ENCODE results near the gene DDR2. TPM values are rescaled to one million over a fixed set of nuclear protein-coding genes. Genes with fewer than 3 reads are reported as not detected.

The DDR2 gene
- total RNA-seq, 1 experiment from 2014 or later, result 38.1 TPM

DNA sequence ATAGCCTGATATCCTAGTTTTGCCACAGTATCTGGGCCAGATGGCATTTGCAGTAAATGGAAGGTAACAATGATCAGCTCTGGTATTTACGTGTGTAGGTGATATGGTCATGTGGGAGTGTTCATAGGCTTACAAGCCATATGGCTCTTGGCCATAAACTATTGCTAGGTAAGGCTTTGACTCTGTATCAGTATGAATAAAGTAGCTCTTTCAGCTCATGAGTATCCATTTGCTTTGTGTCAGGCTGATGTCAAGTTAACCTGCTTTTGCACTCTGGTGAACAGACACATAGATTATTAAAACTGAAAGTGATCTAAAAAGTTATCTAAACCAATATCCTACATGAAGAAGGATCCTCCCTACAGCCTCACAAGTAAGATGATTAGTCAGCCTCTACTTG lies 69.0 kb downstream of the DDR2 start:
- Histone ChIP-seq H3K4me3 (no peak overlapping the region), H3K36me3 (peaks cover 39% of the 10 kb centered on the region), H3K9me3 (no peaks in the 10 kb centered on the region), H3K27me3 (no peaks in the 10 kb centered on the region)
- no peak for DNase-seq

DNA sequence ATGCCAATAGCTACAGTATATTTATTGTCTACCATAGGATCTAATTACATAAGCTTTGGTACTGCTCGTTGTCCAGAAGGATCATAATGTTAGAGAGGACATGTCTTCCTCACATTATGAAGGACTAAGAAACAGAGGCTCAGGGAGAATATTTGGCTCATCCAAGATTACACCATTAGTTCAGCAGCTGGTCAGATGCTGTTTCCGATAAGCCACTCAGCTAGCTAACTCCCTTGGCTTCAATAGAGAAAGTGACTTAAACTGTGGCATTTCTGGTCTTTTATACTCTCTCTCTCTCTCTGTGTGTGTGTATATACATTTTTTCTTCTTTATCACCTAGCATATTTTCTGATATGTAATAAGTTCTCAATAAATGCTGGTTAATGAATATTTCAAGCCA lies 70.4 kb downstream of the DDR2 start:
- Histone ChIP-seq H3K9me3 (no peaks in the 10 kb centered on the region), H3K4me3 (no peak overlapping the region), H3K36me3 (peaks cover 48% of the 10 kb centered on the region), H3K27me3 (no peaks in the 10 kb centered on the region)
- no peak for DNase-seq

DNA sequence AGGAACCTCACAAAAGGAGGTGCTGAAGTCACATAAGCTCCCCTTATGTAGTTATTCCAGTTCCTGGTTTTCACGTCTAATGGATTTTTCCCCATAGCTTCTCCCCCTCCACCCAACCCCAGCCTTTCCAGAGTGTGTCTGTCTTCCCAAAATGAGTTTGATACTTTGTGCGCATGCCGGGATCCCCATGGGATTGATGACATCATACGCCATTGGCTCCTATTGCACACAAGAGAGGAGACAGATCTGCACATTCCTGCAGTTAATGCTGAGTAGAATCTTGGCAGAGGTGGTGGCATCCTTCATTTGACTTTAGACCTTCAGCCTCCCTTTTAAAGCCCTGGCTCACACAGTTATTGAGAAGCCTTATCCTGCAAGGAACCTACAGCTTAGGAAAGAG lies 71.4 kb downstream of the DDR2 start:
- Histone ChIP-seq H3K9me3 (no peaks in the 10 kb centered on the region), H3K36me3 (peaks cover 57% of the 10 kb centered on the region), H3K27me3 (no peaks in the 10 kb centered on the region), H3K4me3 (no peak overlapping the region)
- DNase-seq, result no peak

DNA sequence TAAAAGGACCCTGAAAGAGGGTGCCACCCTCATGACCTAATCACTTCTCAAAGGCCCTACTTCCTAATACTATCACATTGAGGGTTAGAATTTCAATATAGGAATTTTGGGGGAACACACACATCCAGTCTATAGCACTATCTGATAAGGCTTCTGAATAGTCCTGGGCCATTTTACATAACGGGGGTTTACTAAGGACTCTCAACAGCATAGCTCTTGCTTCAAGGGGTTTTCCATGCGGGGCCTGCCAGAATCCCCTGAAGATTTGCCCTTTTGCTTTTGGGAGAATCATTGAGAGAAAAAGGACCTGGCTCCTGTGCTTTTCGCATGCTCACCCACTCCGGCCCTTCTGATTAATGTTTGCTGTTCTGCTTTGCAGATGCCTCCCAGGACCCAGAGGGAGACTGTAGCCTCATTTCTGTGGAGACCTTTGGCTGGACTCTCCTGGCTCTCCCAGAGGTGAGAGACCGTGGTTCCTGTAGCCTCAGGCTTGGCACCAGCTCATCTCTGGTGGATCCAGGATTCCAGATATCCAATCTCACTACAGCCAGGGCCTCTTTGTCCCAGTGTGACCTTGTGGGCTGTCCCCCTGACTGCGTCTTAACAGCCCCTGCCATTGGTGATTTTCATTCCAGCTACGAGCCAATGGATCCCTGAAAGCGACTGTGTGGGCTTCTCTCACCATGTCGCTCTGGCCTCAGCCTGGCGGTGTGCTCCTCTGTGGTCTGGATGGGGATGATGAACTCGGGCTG lies 72.6 kb downstream of the DDR2 start:
- no peak overlapping the region for H3K4me3 ChIP-seq
- H3K9me3 ChIP-seq, result no peaks in the 10 kb centered on the region
- H3K27me3 ChIP-seq, result no peaks in the 10 kb centered on the region
- DNase-seq, result no peak
- H3K36me3 ChIP-seq, result peaks cover 58% of the 10 kb centered on the region

DNA sequence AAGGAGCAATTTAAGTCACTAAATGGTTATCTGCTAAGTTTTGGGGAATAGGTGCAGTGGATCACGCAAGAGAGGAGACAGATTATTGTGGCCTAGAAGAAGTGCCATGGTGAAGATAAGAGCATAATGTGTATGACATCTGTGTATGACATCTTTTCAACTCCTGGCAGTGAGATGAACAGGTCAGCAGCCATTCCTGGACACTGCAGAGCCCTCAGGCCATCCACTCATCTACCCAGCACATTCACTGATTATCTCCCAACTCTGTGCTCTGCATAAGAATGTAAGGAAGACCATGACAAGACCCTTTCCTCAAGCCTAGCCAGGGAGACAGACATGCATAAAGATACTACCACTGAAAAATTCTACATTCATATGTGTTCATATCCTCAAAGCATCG lies 73.7 kb downstream of the DDR2 start:
- Histone ChIP-seq H3K36me3 (peaks cover 50% of the 10 kb centered on the region), H3K27me3 (no peaks in the 10 kb centered on the region), H3K4me3 (no peak overlapping the region), H3K9me3 (no peaks in the 10 kb centered on the region)
- no peak for DNase-seq

DNA sequence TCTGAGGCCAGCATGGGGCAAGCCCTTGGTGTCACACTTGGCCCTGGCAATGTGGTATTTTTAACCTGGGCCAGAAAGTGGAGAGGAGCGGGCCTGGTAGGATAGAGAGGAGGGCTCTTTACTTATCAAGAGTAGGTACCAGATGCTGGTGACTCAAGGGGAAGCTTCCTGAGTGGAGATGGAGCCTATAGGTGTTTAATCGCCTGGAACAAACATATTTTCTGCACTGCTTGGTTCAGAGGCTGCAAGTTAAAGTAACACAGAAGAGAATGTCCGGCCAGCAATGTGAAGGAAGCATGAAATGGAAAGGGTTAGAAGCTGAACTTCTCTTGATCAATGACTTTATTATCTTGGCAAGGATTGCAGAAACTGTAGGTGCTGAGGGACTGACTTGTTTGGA lies 74.3 kb downstream of the DDR2 start:
- Histone ChIP-seq H3K9me3 (no peaks in the 10 kb centered on the region), H3K4me3 (no peak overlapping the region), H3K27me3 (no peaks in the 10 kb centered on the region), H3K36me3 (peaks cover 45% of the 10 kb centered on the region)
- no peak for DNase-seq

DNA sequence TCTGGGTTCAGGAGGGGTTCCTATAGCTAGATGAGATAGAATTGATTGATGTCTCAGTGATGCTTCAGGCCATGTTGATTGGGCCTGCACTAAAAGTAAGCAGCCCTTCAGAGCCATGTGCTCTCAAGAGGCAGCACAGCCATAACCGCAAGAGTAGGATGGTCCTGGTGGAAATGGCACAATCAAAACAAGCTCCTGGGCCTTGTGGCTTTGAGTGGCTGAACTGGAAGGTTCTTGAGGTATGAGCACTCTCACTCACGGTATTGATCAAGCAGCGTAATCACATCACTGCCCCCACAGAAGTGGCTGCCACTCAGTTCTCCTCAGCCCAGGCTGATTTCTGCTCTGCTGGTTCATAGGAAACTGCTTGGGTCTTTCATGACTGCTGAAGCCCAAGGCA lies 76.0 kb downstream of the DDR2 start:
- Histone ChIP-seq H3K27me3 (no peaks in the 10 kb centered on the region), H3K4me3 (no peak overlapping the region), H3K9me3 (no peaks in the 10 kb centered on the region), H3K36me3 (peaks cover 44% of the 10 kb centered on the region)
- DNase-seq, result no peak

DNA sequence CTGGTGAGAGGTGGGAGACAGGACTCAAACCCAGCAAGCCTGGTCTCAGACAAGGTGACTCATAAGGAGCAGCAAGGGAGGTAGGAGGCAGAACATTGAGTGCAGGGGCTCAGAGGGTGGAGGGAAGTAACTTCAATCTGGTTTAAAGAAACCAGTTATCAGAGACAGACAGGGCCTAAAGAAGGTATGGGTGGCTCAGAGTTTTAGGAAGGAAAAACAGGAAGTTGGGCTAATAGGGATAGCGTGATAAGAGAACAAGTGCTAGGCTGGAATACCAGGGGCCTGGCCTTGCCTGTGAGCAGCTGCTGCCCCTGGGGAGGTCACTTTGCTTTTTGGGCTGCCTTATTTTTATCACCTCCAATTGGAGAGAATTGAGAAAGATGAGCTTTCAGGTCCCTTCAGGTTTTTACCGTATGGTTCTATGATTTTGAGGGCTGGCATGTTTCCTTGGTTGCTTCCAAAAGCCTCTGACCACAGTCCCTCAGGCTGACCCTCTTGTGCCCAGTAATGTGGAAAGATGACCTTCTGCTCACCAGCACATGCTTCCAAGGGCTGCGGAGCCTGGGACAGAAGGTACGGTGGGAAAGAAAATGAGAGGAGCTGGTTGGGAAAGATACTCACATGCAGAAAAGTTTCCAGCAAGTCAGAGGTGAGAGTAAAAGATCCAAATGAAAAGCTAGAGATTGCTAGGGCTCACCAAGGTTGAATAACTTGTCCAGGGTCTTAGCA lies 77.0 kb downstream of the DDR2 start:
- no peak overlapping the region for H3K4me3 ChIP-seq
- no peaks in the 10 kb centered on the region for H3K9me3 ChIP-seq
- H3K36me3 ChIP-seq, result peaks cover 38% of the 10 kb centered on the region
- no peak for DNase-seq
- H3K27me3 ChIP-seq, result no peaks in the 10 kb centered on the region

DNA sequence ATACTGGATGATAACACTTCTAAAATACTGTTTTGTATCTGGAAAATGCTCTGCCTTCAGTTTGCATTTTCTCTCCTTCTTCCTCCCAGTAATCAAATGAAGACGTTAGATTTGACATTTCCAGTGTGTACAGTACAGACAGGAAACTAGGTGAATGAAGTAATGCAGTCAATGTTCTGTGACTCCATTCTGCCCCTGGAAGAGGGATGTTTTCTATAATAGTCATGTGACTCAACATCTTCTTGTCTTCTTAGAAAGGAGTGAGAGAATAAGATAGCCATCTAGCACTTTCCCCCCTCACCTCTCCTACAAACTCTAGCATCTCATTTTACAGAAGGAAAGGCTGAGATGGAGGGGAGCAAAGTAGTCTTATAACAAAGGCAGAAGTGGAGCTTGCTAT lies 77.6 kb downstream of the DDR2 start:
- no peaks in the 10 kb centered on the region for H3K27me3 ChIP-seq
- no peak overlapping the region for H3K4me3 ChIP-seq
- DNase-seq, result no peak
- H3K9me3 ChIP-seq, result no peaks in the 10 kb centered on the region
- H3K36me3 ChIP-seq, result peaks cover 38% of the 10 kb centered on the region

DNA sequence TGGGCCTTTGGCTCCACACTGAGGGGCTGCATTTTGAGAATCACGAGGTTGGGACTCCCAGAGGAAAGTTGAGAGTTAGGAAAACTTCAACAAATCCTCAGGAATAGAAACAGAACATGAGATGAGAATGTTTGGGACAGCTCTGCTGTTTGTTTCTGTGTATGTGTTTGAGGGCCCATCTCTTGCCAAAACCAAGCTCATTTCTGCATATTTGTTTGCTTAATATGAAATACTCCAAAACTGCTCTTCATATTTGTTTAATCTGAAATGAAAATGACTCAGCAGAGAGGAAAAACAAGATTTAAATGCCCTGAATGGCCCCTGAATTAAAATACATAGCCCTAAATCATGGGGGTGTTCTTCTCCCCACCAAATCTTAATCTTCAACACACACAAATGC lies 78.1 kb downstream of the DDR2 start:
- peaks cover 33% of the 10 kb centered on the region for H3K36me3 ChIP-seq
- H3K27me3 ChIP-seq, result no peaks in the 10 kb centered on the region
- no peaks in the 10 kb centered on the region for H3K9me3 ChIP-seq
- no peak overlapping the region for H3K4me3 ChIP-seq
- no peak for DNase-seq

DNA sequence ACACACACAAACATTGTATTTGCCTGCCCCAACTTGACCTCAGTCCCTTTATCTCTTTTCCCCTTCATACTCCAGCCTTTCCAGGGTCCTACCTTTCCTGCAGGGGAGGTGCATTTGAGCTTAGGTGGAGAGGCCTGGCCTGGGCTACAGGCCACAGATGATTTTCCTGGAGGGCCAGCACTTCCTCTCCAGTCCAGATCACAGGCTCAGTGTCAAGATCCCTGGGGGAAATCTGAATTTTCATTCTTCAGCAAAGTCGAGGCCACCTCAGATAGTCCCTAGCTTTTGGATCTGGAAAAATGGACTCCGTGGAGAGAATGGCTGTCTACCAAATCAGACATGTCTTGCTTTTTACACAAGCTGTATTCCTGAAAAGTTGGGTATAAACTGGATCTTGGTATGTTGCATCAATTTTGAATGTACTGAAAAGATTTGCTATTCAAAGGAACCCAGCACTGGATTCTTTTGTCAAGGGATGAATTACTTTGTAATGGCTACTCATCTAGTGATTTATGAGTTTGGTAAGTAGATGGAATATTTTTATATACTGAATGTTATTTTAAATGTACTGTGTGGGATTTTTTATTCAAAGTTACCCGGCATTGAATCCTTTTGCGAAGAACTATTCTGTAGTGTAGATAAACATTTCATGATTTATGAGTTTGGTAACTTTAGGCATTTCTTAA lies 78.7 kb downstream of the DDR2 start:
- Histone ChIP-seq H3K36me3 (peaks cover 28% of the 10 kb centered on the region), H3K27me3 (no peaks in the 10 kb centered on the region), H3K4me3 (no peak overlapping the region), H3K9me3 (no peaks in the 10 kb centered on the region)
- DNase-seq, result no peak

DNA sequence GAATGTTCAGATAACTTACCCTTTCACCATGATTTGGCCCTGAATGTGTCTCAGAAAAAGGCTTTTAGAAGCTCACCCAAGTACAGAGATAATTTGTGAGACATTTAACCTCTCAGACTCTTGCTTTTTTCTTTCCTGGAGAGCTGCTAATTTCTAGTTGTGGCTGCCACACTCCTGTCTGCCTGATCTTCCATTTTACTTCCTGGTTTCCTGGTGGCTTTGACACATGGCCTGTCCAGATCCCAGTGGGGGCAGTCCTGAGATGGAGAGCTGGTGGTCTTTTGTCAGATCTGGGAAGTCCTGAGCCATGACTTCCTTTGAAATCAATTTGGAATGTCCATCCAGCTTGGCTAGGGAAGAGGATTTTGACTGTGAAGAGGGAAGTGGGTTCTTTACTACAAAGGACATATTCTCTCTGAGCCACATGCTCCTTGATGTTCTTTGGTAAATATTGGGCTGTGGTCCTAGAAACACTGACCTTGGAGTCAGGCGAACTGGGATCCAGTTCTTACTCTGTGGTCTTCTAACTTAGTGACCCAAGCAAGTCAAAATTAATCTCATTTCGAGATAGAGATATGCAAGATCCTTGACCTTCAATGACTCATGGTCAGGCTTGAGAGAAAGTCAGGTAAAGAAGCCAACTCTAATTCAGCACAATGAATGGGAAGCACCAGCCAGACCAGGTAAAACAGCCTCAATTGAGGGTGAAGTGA lies 80.2 kb downstream of the DDR2 start:
- DNase-seq, result no peak
- no peaks in the 10 kb centered on the region for H3K27me3 ChIP-seq

DNA sequence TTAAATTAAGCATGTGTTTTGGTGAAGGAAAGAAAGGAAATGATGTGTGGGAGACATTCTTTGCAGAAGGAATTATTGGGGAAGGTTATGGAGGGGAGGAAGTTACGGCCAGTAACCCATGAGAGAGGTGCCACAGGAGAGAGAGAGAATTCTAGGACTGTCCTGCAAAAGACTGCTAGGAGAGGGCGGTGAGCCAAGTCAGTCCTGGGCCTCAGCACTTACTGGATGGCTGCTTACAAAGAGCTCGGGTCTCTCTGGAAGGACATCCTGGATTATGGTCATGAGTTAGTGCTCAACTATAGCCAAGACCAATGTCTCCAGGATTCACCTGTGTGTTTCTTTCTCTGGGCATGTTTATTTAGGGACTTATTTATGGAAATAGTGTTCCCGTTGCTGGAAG lies 83.9 kb downstream of the DDR2 start:
- H3K9me3 ChIP-seq, result no peaks in the 10 kb centered on the region
- DNase-seq, result peak; percentile 32
- H3K36me3 ChIP-seq, result peaks cover 21% of the 10 kb centered on the region
- H3K27me3 ChIP-seq, result no peaks in the 10 kb centered on the region
- no peak overlapping the region for H3K4me3 ChIP-seq

More for the DNA sequence above, 80.2 kb downstream of the DDR2 start:
- no peaks in the 10 kb centered on the region for H3K9me3 ChIP-seq
- no peak overlapping the region for H3K4me3 ChIP-seq
- peaks cover 15% of the 10 kb centered on the region for H3K36me3 ChIP-seq

DNA sequence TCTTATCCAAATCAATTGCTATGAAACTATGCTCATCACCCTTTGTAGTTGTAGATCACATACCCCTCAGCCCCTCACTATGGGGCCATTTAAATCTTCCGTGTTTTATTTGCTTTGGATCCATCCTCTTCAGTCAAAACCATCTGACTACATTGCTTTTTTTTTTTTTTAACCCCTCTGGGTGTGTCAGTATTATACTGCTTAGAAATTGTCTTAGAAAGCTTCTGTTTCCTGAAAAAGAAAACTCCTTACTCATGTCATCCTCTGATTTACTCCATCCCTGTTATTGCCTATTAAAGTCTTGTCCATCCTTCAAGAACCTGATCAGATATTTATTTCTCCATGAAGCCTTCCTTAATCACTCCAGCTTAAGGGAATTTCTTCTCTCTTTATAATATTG lies 84.3 kb downstream of the DDR2 start:
- DNase-seq, result no peak
- Histone ChIP-seq H3K27me3 (no peaks in the 10 kb centered on the region), H3K36me3 (peaks cover 21% of the 10 kb centered on the region), H3K4me3 (no peak overlapping the region), H3K9me3 (no peaks in the 10 kb centered on the region)

DNA sequence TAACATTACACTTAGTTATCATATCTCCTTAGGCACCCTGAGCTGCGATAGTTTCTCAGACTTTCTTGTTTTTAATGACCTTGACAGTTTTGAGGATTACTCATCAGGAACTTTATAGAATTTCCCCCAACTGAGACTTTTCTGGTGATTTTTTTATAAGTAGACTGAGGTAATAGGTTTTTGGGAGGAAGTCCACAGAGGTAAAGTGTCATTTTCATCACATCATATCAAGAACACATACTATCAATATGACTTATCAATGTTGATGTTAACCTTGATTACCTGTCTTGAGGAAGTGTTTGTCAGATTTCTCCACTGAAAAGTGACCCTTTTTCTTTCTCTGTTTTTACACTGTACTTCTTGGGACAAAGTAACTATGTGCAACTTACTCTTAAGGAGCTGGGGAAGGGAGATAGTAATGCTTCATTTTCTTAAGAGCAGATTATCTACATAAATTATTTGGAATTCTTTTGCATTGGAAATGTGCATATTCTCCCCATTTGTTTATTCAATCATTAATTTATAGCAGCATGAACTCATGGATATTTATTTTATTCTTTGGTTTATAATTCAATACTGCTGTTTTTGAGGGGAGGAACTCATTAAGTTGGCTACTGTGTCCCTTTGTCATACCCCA lies 85.4 kb downstream of the DDR2 start:
- Histone ChIP-seq H3K9me3 (no peaks in the 10 kb centered on the region), H3K27me3 (no peaks in the 10 kb centered on the region), H3K4me3 (no peak overlapping the region), H3K36me3 (peaks cover 16% of the 10 kb centered on the region)
- DNase-seq, result no peak

DNA sequence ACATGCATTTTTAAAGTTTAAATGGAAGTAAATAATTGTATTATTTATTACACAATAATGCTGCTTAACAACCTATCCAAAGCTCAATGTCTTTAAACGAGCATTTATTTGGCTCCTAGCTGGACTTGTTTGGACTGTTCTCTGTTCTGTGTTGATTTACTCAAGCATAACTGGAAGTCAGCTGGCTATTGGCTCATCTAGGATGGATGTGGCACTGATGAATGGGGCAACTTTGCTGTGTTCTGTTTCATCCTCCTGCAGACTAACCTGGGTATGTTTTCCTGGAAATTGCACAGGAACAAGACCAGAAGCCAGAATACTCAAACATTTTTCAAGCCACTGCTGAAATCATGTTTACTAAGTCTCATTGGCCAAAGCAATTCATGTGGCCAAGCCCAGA lies 87.4 kb downstream of the DDR2 start:
- no peaks in the 10 kb centered on the region for H3K27me3 ChIP-seq
- no peak overlapping the region for H3K4me3 ChIP-seq
- no peak for DNase-seq

DNA sequence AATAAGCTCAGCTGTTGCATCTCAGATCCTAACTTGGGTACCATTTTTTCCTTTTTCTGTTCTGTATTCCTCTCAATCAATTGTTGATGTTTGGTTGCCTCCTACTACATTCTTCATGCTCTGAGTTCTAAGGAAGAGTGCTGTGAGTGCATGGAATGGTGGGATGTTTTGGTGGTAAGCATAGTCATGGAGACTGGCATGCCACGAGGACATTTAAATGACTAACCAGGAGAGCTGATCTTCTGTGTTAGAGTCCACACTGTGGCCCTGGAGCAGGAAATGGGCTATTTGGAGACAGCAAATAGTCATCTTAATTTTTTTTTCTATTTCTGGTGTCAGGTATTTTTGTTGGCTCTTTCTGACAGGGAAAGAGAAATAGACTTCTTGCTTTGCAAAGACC lies 88.7 kb downstream of the DDR2 start:
- Histone ChIP-seq H3K27me3 (no peaks in the 10 kb centered on the region), H3K9me3 (no peaks in the 10 kb centered on the region), H3K4me3 (no peak overlapping the region), H3K36me3 (peaks cover 16% of the 10 kb centered on the region)
- no peak for DNase-seq

More for the DNA sequence above, 87.4 kb downstream of the DDR2 start:
- Histone ChIP-seq H3K9me3 (no peaks in the 10 kb centered on the region), H3K36me3 (peaks cover 16% of the 10 kb centered on the region)
